HG02763 (cell line): ENCODE results near the gene FITM1.

Experiments
- ATAC-seq: cut with Tn5 transposase; IDR thresholded peaks from one replicate; pipeline ENCODE4 v1.9.1; 2021; ENCODE audit warnings: mild to moderate bottlenecking, moderate library complexity; ENCODE audit not compliant: unreplicated experiment

The FITM1 gene

DNA sequence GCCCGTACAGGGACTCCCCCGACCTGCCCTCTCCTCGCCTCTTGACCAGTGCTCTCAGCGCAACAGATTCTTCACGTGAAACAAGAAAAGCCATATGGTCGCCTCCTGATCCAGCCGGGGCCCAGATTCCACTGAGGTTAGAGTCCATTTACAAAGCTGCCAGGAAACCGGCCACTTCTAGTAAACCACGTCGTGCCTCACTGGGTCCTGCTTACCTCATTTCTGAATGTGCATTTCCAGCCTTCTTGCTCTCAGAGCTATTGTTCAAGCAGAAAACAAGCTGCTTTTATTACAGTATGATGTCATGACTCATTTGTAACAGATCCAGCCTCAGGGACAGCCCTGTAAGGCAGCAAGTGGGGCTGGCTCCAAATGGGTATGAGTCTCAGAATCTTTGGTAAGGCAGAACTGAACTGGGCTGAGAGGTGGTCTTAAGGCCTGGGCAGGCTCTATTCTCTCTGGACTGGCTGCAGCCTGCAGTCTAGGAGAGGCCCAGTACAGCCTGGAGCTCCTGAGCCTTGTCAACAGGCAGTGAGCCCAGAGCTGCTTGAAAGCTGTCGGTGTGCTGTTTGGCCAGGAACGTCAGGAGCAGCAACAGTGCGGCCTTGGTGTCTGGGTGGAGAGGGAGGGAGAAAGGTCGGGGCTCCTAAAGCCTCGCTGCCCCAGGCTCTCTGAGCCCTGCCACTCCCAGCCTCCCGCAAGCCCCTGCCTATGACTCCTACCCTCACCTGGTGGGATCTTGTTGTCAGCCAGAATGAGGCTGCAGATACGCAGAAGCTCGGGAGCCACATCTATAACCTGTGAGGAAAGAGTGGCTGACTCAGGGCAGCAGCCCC lies 49.7 kb downstream of the FITM1 start:
- ATAC-seq = no peak

DNA sequence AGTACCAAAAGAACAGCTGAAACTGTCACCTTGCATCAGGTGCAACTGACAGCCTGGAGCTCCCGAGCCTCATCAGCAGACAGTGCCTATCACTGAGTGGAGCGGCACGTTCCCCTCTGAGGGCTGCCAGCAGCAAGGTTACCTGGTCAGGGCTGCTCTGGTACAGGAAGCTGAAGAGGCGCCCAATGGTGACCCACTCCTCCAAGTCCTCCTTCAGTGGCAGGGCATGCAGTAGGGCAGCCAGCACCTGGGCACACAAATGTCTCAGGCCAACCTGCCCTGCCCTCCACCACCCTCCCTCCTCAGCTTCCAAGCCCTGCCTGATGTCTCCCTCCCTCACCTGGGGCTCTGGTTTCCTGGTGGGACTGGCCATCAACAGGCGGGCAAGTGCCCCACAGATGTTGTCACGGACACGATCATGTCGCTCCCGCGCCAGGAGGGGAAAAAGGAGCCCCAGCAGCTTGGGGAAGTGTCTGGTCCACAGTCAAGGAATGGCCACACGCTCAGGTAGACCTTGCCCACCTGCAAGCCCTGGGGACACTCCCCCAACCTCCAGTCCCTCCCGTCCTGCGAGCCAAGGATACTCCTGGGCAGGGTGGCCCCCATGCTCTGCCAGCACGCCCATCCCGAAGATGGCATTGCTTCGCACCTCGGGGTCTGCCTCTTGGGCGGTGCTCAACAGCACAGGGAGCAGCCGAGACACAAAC lies 51.1 kb downstream of the FITM1 start:
- ATAC-seq = no peak
